ENCODE measurements around the gene KDM4B. TPM values are rescaled to one million over a fixed set of nuclear protein-coding genes. Genes with fewer than 3 reads are reported as not detected.

The KDM4B gene
- total and polyA plus RNA-seq, 2 donors (not counting 1 experiment from before 2014, with no cell fraction given), result 75.5 to 205 TPM

- Mint-ChIP-seq H3K9me3 (ENCODE audit: insufficient read depth) (no peaks in the 10 kb centered on the region), H3K27me3 (no peaks in the 10 kb centered on the region), H3K4me1 (peaks cover 33% of the 10 kb centered on the region), H3K27ac (peak overlapping the region; percentile 51), H3K4me3 (peak overlapping the region; percentile 86)
- ATAC-seq (ENCODE audit: low read depth) (no peak), DNase-seq (peak; percentile 72)
- Histone ChIP-seq H3K9me3 (ENCODE audit: control extremely low read depth in 1 of 3, control insufficient read depth in 2 of 3, insufficient read depth in 1 of 3, low read length in 2 of 3) (no peaks in the 10 kb centered on the region), H4K20me1 (ENCODE audit: control insufficient read depth, insufficient read depth, low read length, poor library complexity, severe bottlenecking) (peaks cover 45% of the 10 kb centered on the region), H2AFZ (ENCODE audit: insufficient read depth, low read depth, low read length, poor library complexity, severe bottlenecking) (peak overlapping the region; percentile 1), H3K27ac (ENCODE audit: low read length in 2 of 2) (no peak overlapping the region), H3K27me3 (replicated peaks in 1 of 4; ENCODE audit: control extremely low read depth in 1 of 4, control insufficient read depth in 3 of 4, insufficient read depth in 4 of 4, low read length in 3 of 4) (no peaks in the 10 kb centered on the region), H3K9ac (ENCODE audit: low read length) (peak overlapping the region; percentile 59), H3K36me3 (replicated peaks in 1 of 2; ENCODE audit: control extremely low read depth in 1 of 2, control insufficient read depth in 1 of 2, extremely low read depth in 1 of 2, insufficient read depth in 2 of 2, low read length in 1 of 2) (no peaks in the 10 kb centered on the region), H3K79me2 (ENCODE audit: control insufficient read depth, insufficient read depth, low read length) (peaks cover 54% of the 10 kb centered on the region), H3K4me2 (replicated peaks; ENCODE audit: low read depth, low read length, poor library complexity, severe bottlenecking) (peak overlapping the region; percentile 84), H3K4me1 (ENCODE audit: control insufficient read depth in 2 of 2, insufficient read depth in 2 of 2, low read length in 2 of 2) (peaks cover 27 to 34% of the 10 kb centered on the region in 2 donors), H3K4me3 (ENCODE audit: control extremely low read depth in 1 of 5, extremely low read depth in 1 of 5, insufficient read depth in 1 of 5, low read depth in 2 of 5, low read length in 4 of 5) (peak overlapping the region; percentile 41 to 67 (median 56))
- 7% methylated on average over 20 of the region's 25 CpGs for WGBS (ENCODE audit: insufficient coverage)
- TF ChIP-seq EZH2 (IDR thresholded peaks at IDR 0.05; ENCODE audit: borderline replicate concordance, insufficient read depth, low read depth, low read length, poor library complexity, severe bottlenecking) (no peak), CTCF (IDR thresholded peaks at IDR 0.05) (no peak)
- intact Hi-C loops (cut with micrococcal nuclease), result loop anchor here (2.0 to 10.0 kb wide), 4 partner anchors 103 to 1005 kb away; partner anchors contain the start of genes NDUFA11, PLIN3, RANBP3 and VMAC
- CTCF ChIA-PET, result interaction anchor here (0.6 to 1.8 kb wide), 4 partner anchors 23 to 96 kb away, joined by 3 to 9 read pairs (median 5); no protein-coding TSS in a partner anchor
- POLR2A ChIA-PET, result interaction anchor here (0.5 to 0.7 kb wide), 5 partner anchors 52 to 750 kb away, joined by 5 to 10 read pairs (median 7); partner anchors contain the start of genes CATSPERD and LONP1
Observed at GRCh38 chr19:4969772-4970531, 1.0 kb downstream of the KDM4B start.

All from B cell (primary cell).